Measurements from ENCODE around the gene POU2F1.

Gene POU2F1

GRCh38 chr1:167450843-167451242 lies 230.2 kb downstream of the POU2F1 start:
- DNase-seq: no peak

- DNase-seq: no peak
Measured at GRCh38 chr1:167452483-167452882, 231.8 kb downstream of the POU2F1 start.

GRCh38 chr1:167453123-167453522 lies 232.4 kb downstream of the POU2F1 start:
- no peak for DNase-seq

- DNase-seq: peak; percentile 81
Measured at GRCh38 chr1:167454304-167454893, 233.7 kb downstream of the POU2F1 start.

GRCh38 chr1:167454894-167455785 lies 234.5 kb downstream of the POU2F1 start:
- peak; percentile 87 for DNase-seq

GRCh38 chr1:167455786-167456446 lies 235.2 kb downstream of the POU2F1 start:
- no peak for DNase-seq

GRCh38 chr1:167456524-167456923 lies 235.8 kb downstream of the POU2F1 start:
- DNase-seq: no peak

GRCh38 chr1:167456926-167457325 lies 236.2 kb downstream of the POU2F1 start:
- no peak for DNase-seq

- DNase-seq: no peak
Measured at GRCh38 chr1:167457936-167458584, 237.4 kb downstream of the POU2F1 start.

- DNase-seq: no peak
Measured at GRCh38 chr1:167460836-167461235, 240.2 kb downstream of the POU2F1 start.

- DNase-seq: no peak
Measured at GRCh38 chr1:167462341-167462740, 241.7 kb downstream of the POU2F1 start.

GRCh38 chr1:167463080-167463479 lies 242.4 kb downstream of the POU2F1 start:
- no peak for DNase-seq

GRCh38 chr1:167463875-167464575 lies 243.3 kb downstream of the POU2F1 start:
- DNase-seq: peak; percentile 27

- no peak for DNase-seq
Measured at GRCh38 chr1:167465018-167465417, 244.3 kb downstream of the POU2F1 start.

- no peak for DNase-seq
Measured at GRCh38 chr1:167465743-167466142, 245.1 kb downstream of the POU2F1 start.

- no peak for DNase-seq
Measured at GRCh38 chr1:167467126-167467710, 246.5 kb downstream of the POU2F1 start.

- DNase-seq: no peak
Measured at GRCh38 chr1:167467752-167468151, 247.1 kb downstream of the POU2F1 start.

- DNase-seq: no peak
Measured at GRCh38 chr1:167469280-167469965, 248.7 kb downstream of the POU2F1 start.

- DNase-seq: no peak
Measured at GRCh38 chr1:167471568-167471967, 250.9 kb downstream of the POU2F1 start.

GRCh38 chr1:167472752-167473521 lies 252.3 kb downstream of the POU2F1 start:
- no peak for DNase-seq

GRCh38 chr1:167473761-167474160 lies 253.1 kb downstream of the POU2F1 start:
- DNase-seq: no peak

All from eye (tissue), 1 donor.